HEK293 (cell line): ENCODE data around the gene MYOM1.

Source experiments
- CTCF ChIA-PET: fragments of 350-600 bp; formaldehyde crosslinking; extraction: SDS; loops from one replicate; lab custom pipeline; 2021; ENCODE audit warnings: antibody characterized with exemption; lab: Yijun Ruan, JAX
- POLR2A ChIA-PET: fragments of 300-600 bp; formaldehyde crosslinking; extraction: SDS; loops from one replicate; lab custom pipeline; 2020; ENCODE audit warnings: antibody characterized with exemption, inconsistent platforms; lab: Yijun Ruan, JAX
- H3K27ac ChIP-seq: fragments of 200-500 bp; sonication (Bioruptor generic); 2 replicates; pipeline ENCODE4 v1.5.1; 2014; ENCODE audit warnings: low read depth, low read length, control low read depth, inconsistent platforms; ENCODE audit errors: extremely low read depth
- H3K36me3 ChIP-seq, 2 experiments: fragments of 200-500 bp in 1 of 2; sonication (Bioruptor generic) in 1 of 2; 1 replicate in 1 of 2; 2 replicates in 1 of 2; pipeline ENCODE4 v1.5.1; 2014 to 2017; ENCODE audit warnings: inconsistent platforms in 2 of 2, low read length in 2 of 2; ENCODE audit not compliant: control insufficient read depth in 2 of 2, insufficient read depth in 1 of 2
- H3K4me1 ChIP-seq: fragments of 200-500 bp; sonication (Bioruptor generic); 2 replicates; pipeline ENCODE4 v1.5.1; 2014; ENCODE audit warnings: mild to moderate bottlenecking, low read length, inconsistent platforms; ENCODE audit not compliant: control insufficient read depth, insufficient read depth
- H3K4me3 ChIP-seq: 2 replicates; pipeline ENCODE4 v1.5.1; 2011; ENCODE audit warnings: low read depth, mild to moderate bottlenecking, control low read depth, low read length, moderate library complexity
- H3K9me3 ChIP-seq: fragments of 200-500 bp; sonication (Bioruptor generic); 2 replicates; pipeline ENCODE4 v1.5.1; 2014; ENCODE audit warnings: low read depth, low read length, inconsistent platforms; ENCODE audit not compliant: control insufficient read depth, insufficient read depth
- BCL6B ChIP-seq: fragments of 450-650 bp; formaldehyde crosslinking; IDR thresholded peaks from 2 replicates; pipeline ENCODE4 v1.5.1; 2017; ENCODE audit warnings: missing biosample characterization, missing genetic modification characterization
- EGR2 ChIP-seq: fragments of 450-650 bp; formaldehyde crosslinking; IDR thresholded peaks from 2 replicates; pipeline ENCODE4 v1.5.1; 2016; ENCODE audit warnings: low read depth, missing biosample characterization, missing genetic modification characterization
- GLIS1 ChIP-seq: fragments of 450-650 bp; formaldehyde crosslinking; IDR thresholded peaks from 2 replicates; pipeline ENCODE4 v1.5.1; 2016; ENCODE audit warnings: missing biosample characterization, missing genetic modification characterization
- HOXD13 ChIP-seq: sonication (generic); formaldehyde crosslinking; IDR thresholded peaks from 2 replicates; pipeline ENCODE4 v1.8.0; 2022; ENCODE audit warnings: missing genetic modification reagents, borderline replicate concordance
- IKZF3 ChIP-seq: fragments of 450-650 bp; IDR thresholded peaks from 2 replicates; pipeline ENCODE4 v1.5.0; 2018; ENCODE audit warnings: missing biosample characterization, mild to moderate bottlenecking, missing genetic modification characterization, moderate library complexity
- KLF17 ChIP-seq: fragments of 450-650 bp; formaldehyde crosslinking; IDR thresholded peaks from 2 replicates; pipeline ENCODE4 v1.5.1; 2016; ENCODE audit warnings: missing biosample characterization, missing genetic modification characterization
- KLF8 ChIP-seq: fragments of 450-650 bp; formaldehyde crosslinking; IDR thresholded peaks from 2 replicates; pipeline ENCODE4 v1.5.1; 2016; ENCODE audit warnings: missing biosample characterization, missing genetic modification characterization
- PRDM4 ChIP-seq: fragments of 450-650 bp; formaldehyde crosslinking; IDR thresholded peaks from 2 replicates; pipeline ENCODE4 v1.5.1; 2017; ENCODE audit warnings: missing biosample characterization, missing genetic modification characterization
- SALL2 ChIP-seq: fragments of 450-650 bp; formaldehyde crosslinking; IDR thresholded peaks from 2 replicates; pipeline ENCODE4 v1.5.0; 2017; ENCODE audit warnings: missing biosample characterization, mild to moderate bottlenecking, missing genetic modification characterization, borderline replicate concordance
- SP7 ChIP-seq: fragments of 450-650 bp; formaldehyde crosslinking; IDR thresholded peaks from 2 replicates; pipeline ENCODE4 v1.5.1; 2016; ENCODE audit warnings: missing biosample characterization, missing genetic modification characterization
- YY2 ChIP-seq: fragments of 450-650 bp; formaldehyde crosslinking; IDR thresholded peaks from 2 replicates; pipeline ENCODE4 v1.5.1; 2016; ENCODE audit warnings: missing biosample characterization, missing genetic modification characterization
- ZNF175 ChIP-seq: fragments of 450-650 bp; formaldehyde crosslinking; IDR thresholded peaks from 2 replicates; pipeline ENCODE4 v1.5.1; 2016; ENCODE audit warnings: missing biosample characterization, missing genetic modification characterization
- ZNF18 ChIP-seq: fragments of 450-650 bp; formaldehyde crosslinking; IDR thresholded peaks from 2 replicates; pipeline ENCODE4 v1.5.1; 2016; ENCODE audit warnings: missing biosample characterization, missing genetic modification characterization
- ZNF354C ChIP-seq: fragments of 450-650 bp; formaldehyde crosslinking; IDR thresholded peaks from 2 replicates; pipeline ENCODE4 v1.5.1; 2016; ENCODE audit warnings: missing biosample characterization, missing genetic modification characterization, low read depth, borderline replicate concordance
- ZNF404 ChIP-seq: fragments of 450-650 bp; formaldehyde crosslinking; IDR thresholded peaks from 2 replicates; pipeline ENCODE4 v1.5.1; 2017; ENCODE audit warnings: missing biosample characterization, missing genetic modification characterization
- ZNF510 ChIP-seq: fragments of 450-650 bp; formaldehyde crosslinking; IDR thresholded peaks from 2 replicates; pipeline ENCODE4 v1.5.1; 2018; ENCODE audit warnings: mild to moderate bottlenecking, missing genetic modification characterization, missing biosample characterization; ENCODE audit not compliant: insufficient replicate concordance
- ZNF610 ChIP-seq: fragments of 450-650 bp; formaldehyde crosslinking; IDR thresholded peaks from 2 replicates; pipeline ENCODE4 v1.5.1; 2016; ENCODE audit warnings: missing biosample characterization, missing genetic modification characterization, borderline replicate concordance
- ZNF785 ChIP-seq: fragments of 450-650 bp; formaldehyde crosslinking; IDR thresholded peaks from 2 replicates; pipeline ENCODE4 v1.5.1; 2016; ENCODE audit warnings: missing biosample characterization, missing genetic modification characterization
- ZNF792 ChIP-seq: fragments of 450-650 bp; formaldehyde crosslinking; IDR thresholded peaks from 2 replicates; pipeline ENCODE4 v1.5.1; 2016; ENCODE audit warnings: missing biosample characterization, missing genetic modification characterization

Gene MYOM1

GRCh38 chr18:3214855-3215637 lies 4.7 kb downstream of the MYOM1 start:
- POLR2A ChIA-PET, result no interaction called here

GRCh38 chr18:3213300-3214059 lies 6.3 kb downstream of the MYOM1 start:
- H3K36me3 ChIP-seq, result no peaks in the 10 kb centered on the region
- no peaks in the 10 kb centered on the region for H3K9me3 ChIP-seq
- H3K4me1 ChIP-seq, result peaks cover 9% of the 10 kb centered on the region
- H3K4me3 ChIP-seq, result no peak overlapping the region
- no peak for TF ChIP-seq SALL2
- no peak for TF ChIP-seq YY2 (tag by site-specific recombination)
- no peak for TF ChIP-seq HOXD13 (CRISPR knock-in tag)
- no peak for TF ChIP-seq ZNF785 (tag by site-specific recombination)
- no peak for TF ChIP-seq KLF17
- ChIA-PET POLR2A (no interaction called here), CTCF (interaction anchor here (0.6 to 1.2 kb wide), 3 partner anchors 8 to 165 kb away, joined by 3 read pairs; no protein-coding TSS in a partner anchor)
- no peak overlapping the region for H3K27ac ChIP-seq

More at GRCh38 chr18:3214855-3215637, 4.7 kb downstream of the MYOM1 start:
- TF ChIP-seq ZNF18 (tag by site-specific recombination), result no peak
- TF ChIP-seq ZNF792 (tag by site-specific recombination), result no peak
- no peak for TF ChIP-seq SP7
- no peak for TF ChIP-seq ZNF610 (tag by site-specific recombination)
- no peak for TF ChIP-seq EGR2 (tag by site-specific recombination)
- TF ChIP-seq ZNF510 (tag by site-specific recombination), result no peak
- no peak for TF ChIP-seq KLF8 (tag by site-specific recombination)
- no peak for TF ChIP-seq IKZF3
- TF ChIP-seq, all 188 proteins: peak for 0
- H3K4me3 ChIP-seq, result no peak overlapping the region
- peaks cover 9% of the 10 kb centered on the region for H3K4me1 ChIP-seq
- no peaks in the 10 kb centered on the region for H3K9me3 ChIP-seq
- CTCF ChIA-PET, result interaction anchor here (0.6 to 0.7 kb wide), 3 partner anchors 12 to 156 kb away, joined by 3 read pairs; no protein-coding TSS in a partner anchor
- no peak overlapping the region for H3K27ac ChIP-seq
- no peaks in the 10 kb centered on the region for H3K36me3 ChIP-seq

- no peak overlapping the region for H3K27ac ChIP-seq
- no peaks in the 10 kb centered on the region for H3K36me3 ChIP-seq
- TF ChIP-seq BCL6B (tag by site-specific recombination) (no peak), ZNF785 (tag by site-specific recombination) (no peak), GLIS1 (tag by site-specific recombination) (0 out of 2 replicates have a peak, but pooled peaks have one; percentile 16), ZNF354C (tag by site-specific recombination) (no peak), PRDM4 (no peak), ZNF404 (no peak), ZNF175 (no peak)
- TF ChIP-seq, all 188 proteins: peak for 1
- H3K4me1 ChIP-seq, result peaks cover 2% of the 10 kb centered on the region; the same call in 1 of the 2 replicates
- ChIA-PET CTCF (interaction anchor here (0.7 to 1.6 kb wide), 2 partner anchors 9 to 11 kb away, joined by 3 to 4 read pairs; no protein-coding TSS in a partner anchor), POLR2A (no interaction called here)
- H3K4me3 ChIP-seq, result no peak overlapping the region
- H3K9me3 ChIP-seq, result no peaks in the 10 kb centered on the region
Measured at GRCh38 chr18:3212657-3213056, 7.1 kb downstream of the MYOM1 start.
